Nephron progenitor cell (in vitro differentiated cells): ENCODE measurements around the gene PLVAP.

Source experiments
- DNase-seq: peaks from one replicate; pipeline ENCODE4 v3.0.0; 2021
- H3K27ac Mint-ChIP-seq: 2 replicates; pipeline ENCODE4 v1.8.0; 2021; ENCODE audit warnings: mild to moderate bottlenecking, moderate library complexity, mixed read lengths
- H3K27me3 Mint-ChIP-seq: 2 replicates; pipeline ENCODE4 v1.8.0; 2021; ENCODE audit warnings: mild to moderate bottlenecking, low read depth, mixed read lengths; ENCODE audit not compliant: poor library complexity
- H3K36me3 Mint-ChIP-seq: 2 replicates; pipeline ENCODE4 v1.8.0; 2021; ENCODE audit warnings: low read depth, mixed read lengths
- H3K4me1 Mint-ChIP-seq: 2 replicates; pipeline ENCODE4 v1.8.0; 2021; ENCODE audit warnings: mixed read lengths
- H3K4me3 Mint-ChIP-seq: 2 replicates; pipeline ENCODE4 v1.8.0; 2021; ENCODE audit warnings: mild to moderate bottlenecking, moderate library complexity, mixed read lengths
- H3K9me3 Mint-ChIP-seq: 2 replicates; pipeline ENCODE4 v1.8.0; 2021; ENCODE audit warnings: mild to moderate bottlenecking, moderate library complexity, mixed read lengths
- CTCF ChIP-seq: fragments of 200-600 bp; sonication (generic); IDR thresholded peaks from 2 replicates; pipeline ENCODE4 v1.5.0; 2021; ENCODE audit warnings: antibody characterized with exemption

PLVAP gene

GRCh38 chr19:17321655-17322489 is 55.3 kb downstream of the PLVAP start:
- no peak for TF ChIP-seq CTCF
- peaks cover 13% of the 10 kb centered on the region for H3K36me3 Mint-ChIP-seq
- H3K9me3 Mint-ChIP-seq = no peaks in the 10 kb centered on the region
- peak overlapping the region; percentile 95 for H3K27ac Mint-ChIP-seq
- peaks cover 6% of the 10 kb centered on the region for H3K4me1 Mint-ChIP-seq
- H3K27me3 Mint-ChIP-seq = peaks cover 3% of the 10 kb centered on the region
- no peak for DNase-seq
- no peak overlapping the region for H3K4me3 Mint-ChIP-seq

GRCh38 chr19:17320435-17320834 is 56.7 kb downstream of the PLVAP start:
- no peak overlapping the region for H3K27ac Mint-ChIP-seq
- H3K9me3 Mint-ChIP-seq = no peaks in the 10 kb centered on the region
- peaks cover 22% of the 10 kb centered on the region for H3K36me3 Mint-ChIP-seq
- H3K4me1 Mint-ChIP-seq = no peaks in the 10 kb centered on the region
- H3K27me3 Mint-ChIP-seq = no peaks in the 10 kb centered on the region
- no peak overlapping the region for H3K4me3 Mint-ChIP-seq
- no peak for TF ChIP-seq CTCF
- DNase-seq = no peak

- no peaks in the 10 kb centered on the region for H3K27me3 Mint-ChIP-seq
- no peak for DNase-seq
- no peak overlapping the region for H3K4me3 Mint-ChIP-seq
- H3K9me3 Mint-ChIP-seq = no peaks in the 10 kb centered on the region
- no peaks in the 10 kb centered on the region for H3K4me1 Mint-ChIP-seq
- peaks cover 23% of the 10 kb centered on the region for H3K36me3 Mint-ChIP-seq
- H3K27ac Mint-ChIP-seq = no peak overlapping the region
- no peak for TF ChIP-seq CTCF
Observed at GRCh38 chr19:17319473-17320238, 57.5 kb downstream of the PLVAP start.

- H3K27me3 Mint-ChIP-seq = no peaks in the 10 kb centered on the region
- no peaks in the 10 kb centered on the region for H3K9me3 Mint-ChIP-seq
- no peak for DNase-seq
- H3K36me3 Mint-ChIP-seq = peaks cover 28% of the 10 kb centered on the region
- TF ChIP-seq CTCF = no peak
- no peak overlapping the region for H3K4me3 Mint-ChIP-seq
- no peak overlapping the region for H3K27ac Mint-ChIP-seq
- no peaks in the 10 kb centered on the region for H3K4me1 Mint-ChIP-seq
Observed at GRCh38 chr19:17318966-17319365, 58.2 kb downstream of the PLVAP start.

GRCh38 chr19:17314007-17314593 is 63.0 kb downstream of the PLVAP start:
- Mint-ChIP-seq H3K9me3 (no peaks in the 10 kb centered on the region), H3K27ac (no peak overlapping the region), H3K27me3 (no peaks in the 10 kb centered on the region), H3K36me3 (peaks cover 24% of the 10 kb centered on the region), H3K4me1 (peaks cover 23% of the 10 kb centered on the region), H3K4me3 (no peak overlapping the region)
- no peak for TF ChIP-seq CTCF
- no peak for DNase-seq
